Muscle layer of colon (tissue), 2 donors: ENCODE data around the gene VASH1.

ENCODE experiments used
- H3K27ac ChIP-seq: one replicate; pipeline ENCODE4 v1.7.0; 2013; ENCODE audit warnings: low read depth, mild to moderate bottlenecking, low read length, moderate library complexity
- H3K27me3 ChIP-seq, 2 donors: one replicate each; pipeline ENCODE4 v1.7.0; 2013; ENCODE audit warnings: low read length in 2 of 2, mild to moderate bottlenecking in 2 of 2; ENCODE audit not compliant: insufficient read depth in 2 of 2, control insufficient read depth in 1 of 2
- H3K36me3 ChIP-seq: one replicate; pipeline ENCODE4 v1.7.0; 2013; ENCODE audit warnings: mild to moderate bottlenecking, low read length; ENCODE audit not compliant: insufficient read depth
- H3K4me1 ChIP-seq: one replicate; pipeline ENCODE4 v1.7.0; 2013; ENCODE audit warnings: mild to moderate bottlenecking, low read length; ENCODE audit not compliant: insufficient read depth
- H3K4me3 ChIP-seq, 2 donors: one replicate each; pipeline ENCODE4 v1.7.0; 2013; ENCODE audit warnings: low read length in 2 of 2, low read depth in 1 of 2, mild to moderate bottlenecking in 1 of 2, moderate library complexity in 1 of 2
- H3K9ac ChIP-seq: one replicate; pipeline ENCODE4 v1.7.0; 2013; ENCODE audit warnings: low read length
- H3K9me3 ChIP-seq: one replicate; pipeline ENCODE4 v1.7.0; 2013; ENCODE audit warnings: mild to moderate bottlenecking, low read length
- donor health status: abdominal sarcoma.
- donor health status: Adenocarcinoma of cecum.

VASH1 gene

GRCh38 chr14:76753541-76754198 is 7.6 kb upstream of the VASH1 start:
- no peaks in the 10 kb centered on the region for H3K9me3 ChIP-seq
- H3K9ac ChIP-seq = no peak overlapping the region
- H3K4me1 ChIP-seq = no peaks in the 10 kb centered on the region
- H3K4me3 ChIP-seq = no peak overlapping the region
- H3K36me3 ChIP-seq = no peaks in the 10 kb centered on the region
- H3K27ac ChIP-seq = no peak overlapping the region
- H3K27me3 ChIP-seq = no peaks in the 10 kb centered on the region

DNA sequence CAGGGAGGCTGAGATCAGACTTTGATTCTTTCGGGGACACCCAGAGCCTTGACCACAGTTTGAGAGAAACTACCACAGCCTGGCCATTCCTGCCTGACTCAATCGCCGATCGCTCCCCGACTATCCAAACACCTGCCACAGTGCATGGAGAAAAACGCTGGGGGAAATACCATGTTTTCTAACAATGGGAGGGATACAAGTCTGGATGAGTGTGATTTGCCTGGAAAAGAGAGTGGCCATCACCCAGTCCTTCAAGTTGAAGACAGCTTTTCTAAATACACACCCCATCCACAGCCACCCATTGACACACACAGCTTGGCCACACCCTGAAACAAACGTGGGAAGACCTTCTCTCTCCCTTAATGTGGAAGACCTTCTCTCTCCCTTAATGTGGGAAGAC is 6.7 kb upstream of the VASH1 start:
- H3K27me3 ChIP-seq = no peaks in the 10 kb centered on the region
- no peaks in the 10 kb centered on the region for H3K4me1 ChIP-seq
- H3K27ac ChIP-seq = no peak overlapping the region
- H3K9ac ChIP-seq = no peak overlapping the region
- no peaks in the 10 kb centered on the region for H3K36me3 ChIP-seq
- no peaks in the 10 kb centered on the region for H3K9me3 ChIP-seq
- H3K4me3 ChIP-seq = no peak overlapping the region

DNA sequence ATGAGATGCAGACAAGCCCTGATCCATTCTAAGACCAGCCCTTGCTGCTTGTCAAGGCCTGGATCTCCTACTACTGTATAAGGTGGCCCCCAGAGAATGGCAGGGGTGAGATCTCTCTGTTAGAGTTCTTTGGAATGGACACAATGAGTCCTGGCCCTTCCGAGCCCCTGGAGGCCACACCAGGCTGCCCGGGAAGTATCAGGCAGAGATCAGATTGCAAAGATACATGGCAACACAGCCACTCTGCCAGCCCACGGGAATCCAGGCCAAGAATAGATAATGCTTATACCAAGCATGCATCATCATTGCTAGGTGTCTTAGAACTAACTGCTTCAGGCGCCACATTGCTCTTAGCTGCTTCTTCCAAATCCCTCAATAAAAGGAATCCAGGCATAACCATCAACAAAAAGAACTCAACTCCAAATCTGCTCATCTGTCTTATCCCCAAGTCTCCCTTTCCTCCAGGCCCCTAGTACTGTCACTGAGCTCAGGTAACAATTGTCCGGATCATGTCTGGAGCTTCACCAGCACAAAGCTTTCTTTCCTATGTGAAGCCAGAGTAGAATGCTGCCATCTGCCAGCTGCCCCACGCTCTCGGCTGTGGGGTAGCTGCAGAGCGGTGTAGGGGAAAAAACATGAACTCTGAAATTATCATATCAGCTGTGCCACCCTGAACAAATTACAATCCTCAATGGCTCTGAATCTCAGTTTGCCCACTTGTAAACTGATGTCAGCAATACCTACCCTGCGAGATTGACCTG is 5.5 kb upstream of the VASH1 start:
- Histone ChIP-seq H3K27me3 (no peaks in the 10 kb centered on the region), H3K9ac (no peak overlapping the region), H3K9me3 (no peaks in the 10 kb centered on the region), H3K27ac (no peak overlapping the region), H3K36me3 (no peaks in the 10 kb centered on the region), H3K4me3 (no peak overlapping the region), H3K4me1 (peaks cover 3% of the 10 kb centered on the region)

DNA sequence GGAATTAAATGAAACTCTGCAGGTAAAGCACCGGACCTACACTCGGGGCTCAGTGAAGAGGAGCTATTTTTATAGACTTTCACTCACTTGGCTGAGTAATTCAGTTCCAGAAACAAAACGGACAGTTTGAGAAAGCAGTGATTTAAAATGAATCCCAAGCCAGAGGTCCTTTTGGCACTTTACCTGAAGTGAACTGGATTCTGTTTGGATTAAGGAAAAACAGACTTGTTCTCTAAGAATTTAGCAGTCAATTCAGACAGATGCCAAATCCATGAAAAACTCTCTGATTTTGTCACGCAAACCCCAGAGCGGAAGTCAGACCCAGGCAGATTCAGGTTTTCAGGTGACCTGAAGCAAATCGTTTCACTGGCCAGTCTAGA is 4.9 kb upstream of the VASH1 start:
- Histone ChIP-seq H3K4me1 (peaks cover 5% of the 10 kb centered on the region), H3K27ac (no peak overlapping the region), H3K4me3 (no peak overlapping the region), H3K36me3 (no peaks in the 10 kb centered on the region), H3K9me3 (no peaks in the 10 kb centered on the region), H3K9ac (no peak overlapping the region), H3K27me3 (no peaks in the 10 kb centered on the region)

DNA sequence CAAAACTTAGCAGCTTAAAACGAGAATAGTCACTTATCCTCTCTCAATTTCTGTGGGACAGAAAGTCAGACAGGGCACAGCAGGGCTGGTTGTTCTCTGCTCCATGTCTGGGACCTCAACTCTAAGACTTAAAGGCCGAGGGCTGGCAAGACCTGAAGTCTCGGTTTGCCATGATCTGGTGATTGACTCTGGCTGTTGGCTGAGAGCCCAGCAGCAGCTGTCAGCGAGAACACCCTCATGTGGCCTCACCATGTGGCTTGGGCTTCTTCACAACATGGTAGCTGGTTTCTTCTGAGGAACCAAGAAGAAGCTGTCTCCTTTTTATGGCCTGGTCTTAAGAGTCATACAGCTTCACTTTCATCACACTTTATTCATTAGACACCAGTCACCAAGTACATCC is 1.7 kb upstream of the VASH1 start:
- peaks cover 12% of the 10 kb centered on the region for H3K4me1 ChIP-seq
- no peak overlapping the region for H3K9ac ChIP-seq
- no peak overlapping the region for H3K27ac ChIP-seq

DNA sequence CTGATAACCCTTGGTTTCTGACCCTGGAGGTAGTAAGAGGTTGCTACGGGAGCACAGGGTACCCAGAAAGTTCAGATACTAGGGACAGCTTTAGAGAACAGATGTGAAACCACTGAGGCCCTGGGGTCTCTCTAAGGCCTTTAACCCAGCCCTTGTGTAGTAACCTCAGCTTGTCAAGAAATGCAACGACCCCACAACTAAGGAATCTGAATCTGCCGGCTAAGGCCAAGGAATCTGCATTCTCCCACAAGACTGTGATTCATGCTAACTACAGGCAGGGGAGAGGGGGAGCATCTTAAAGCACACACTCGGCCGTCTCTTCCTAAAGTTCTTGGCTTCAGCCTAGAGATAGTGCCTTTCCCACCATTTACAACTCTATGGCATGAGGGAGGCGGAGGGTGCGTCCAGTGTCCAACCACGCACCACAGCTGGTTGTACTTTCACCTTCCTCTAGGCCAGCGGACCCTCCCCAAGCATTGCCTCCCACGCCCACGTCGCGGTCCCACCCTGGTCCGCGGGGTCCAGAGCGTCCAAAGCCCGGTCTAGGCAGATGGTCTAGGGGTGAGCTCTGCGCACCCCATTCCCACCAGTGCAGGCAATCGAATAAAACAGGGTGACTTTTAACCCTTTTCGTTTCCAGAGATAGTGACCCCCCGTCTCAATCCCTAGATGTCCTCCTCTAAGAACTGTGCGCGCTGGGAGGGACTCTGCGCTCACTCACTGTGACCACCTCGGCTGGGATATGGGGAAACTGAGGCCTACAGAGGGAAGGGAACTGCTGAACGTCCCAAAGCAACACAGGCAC is 735 bp upstream of the VASH1 start:
- Histone ChIP-seq H3K36me3 (no peaks in the 10 kb centered on the region), H3K9me3 (no peaks in the 10 kb centered on the region), H3K9ac (peak overlapping the region; percentile 12), H3K4me3 (peak overlapping the region; percentile 65 to 93), H3K4me1 (peaks cover 19% of the 10 kb centered on the region), H3K27ac (peak overlapping the region; percentile 21), H3K27me3 (no peaks in the 10 kb centered on the region)

More for the DNA sequence above, 1.7 kb upstream of the VASH1 start:
- Histone ChIP-seq H3K4me3 (no peak overlapping the region), H3K9me3 (no peaks in the 10 kb centered on the region), H3K27me3 (no peaks in the 10 kb centered on the region), H3K36me3 (no peaks in the 10 kb centered on the region)

- no peak overlapping the region for H3K27ac ChIP-seq
- no peak overlapping the region for H3K9ac ChIP-seq
- no peaks in the 10 kb centered on the region for H3K27me3 ChIP-seq
These were observed 717 bp downstream of the VASH1 start for GRCh38 chr14:76761960-76762410.

GRCh38 chr14:76762411-76763095 is 1.3 kb downstream of the VASH1 start:
- Histone ChIP-seq H3K36me3 (no peaks in the 10 kb centered on the region), H3K27me3 (no peaks in the 10 kb centered on the region), H3K4me3 (peak overlapping the region; percentile 65 to 93), H3K9ac (no peak overlapping the region), H3K27ac (no peak overlapping the region), H3K4me1 (peaks cover 19% of the 10 kb centered on the region), H3K9me3 (no peaks in the 10 kb centered on the region)

More at GRCh38 chr14:76761960-76762410, 717 bp downstream of the VASH1 start:
- peaks cover 19% of the 10 kb centered on the region for H3K4me1 ChIP-seq
- no peaks in the 10 kb centered on the region for H3K9me3 ChIP-seq
- H3K4me3 ChIP-seq = peak overlapping the region; percentile 65 to 93
- no peaks in the 10 kb centered on the region for H3K36me3 ChIP-seq

DNA sequence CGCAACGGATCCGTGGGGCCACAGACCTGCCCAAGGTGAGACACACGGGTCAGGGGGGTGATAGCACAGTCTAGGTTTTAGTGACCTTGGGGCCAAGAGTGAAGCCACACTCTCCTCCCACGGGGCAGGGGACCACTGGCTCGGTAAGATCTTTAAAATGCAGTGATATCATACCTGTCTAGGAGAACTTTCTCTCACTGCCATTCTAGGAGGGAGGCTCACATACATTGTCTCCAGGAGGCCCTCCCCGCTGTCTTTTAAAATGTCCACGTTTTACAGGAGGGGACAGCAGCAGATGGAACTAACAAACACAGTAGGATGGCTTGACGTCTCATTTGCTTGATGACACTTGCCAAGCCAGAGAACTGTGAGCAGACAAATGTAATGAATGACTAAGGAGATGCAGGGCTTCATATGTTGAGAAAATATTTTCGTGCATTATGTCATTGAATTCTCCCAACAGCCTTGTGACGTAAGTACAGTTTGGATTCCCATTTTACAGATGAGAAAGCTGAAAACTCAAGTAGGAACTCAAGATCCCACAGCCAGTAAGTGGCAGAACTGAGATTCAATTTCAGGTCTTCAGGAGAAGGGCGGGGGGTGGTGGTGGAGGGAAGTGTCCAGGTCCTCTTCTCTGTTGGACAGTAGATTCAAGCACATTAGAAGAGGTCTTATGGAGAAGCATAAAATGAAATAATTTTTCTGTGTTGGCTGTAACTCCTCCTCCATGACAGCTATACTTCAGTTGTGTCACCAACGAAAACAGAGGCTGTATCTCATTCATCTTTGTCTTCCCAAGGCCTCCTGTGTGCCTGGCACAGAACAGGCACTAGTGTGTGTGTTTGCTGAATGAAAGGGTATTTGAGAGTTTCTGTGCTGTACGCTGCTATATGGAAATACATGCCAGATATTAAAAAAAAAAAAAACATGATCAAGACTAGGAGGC is 2.1 kb downstream of the VASH1 start:
- no peaks in the 10 kb centered on the region for H3K27me3 ChIP-seq
- no peaks in the 10 kb centered on the region for H3K36me3 ChIP-seq
- no peak overlapping the region for H3K9ac ChIP-seq
- peak overlapping the region; percentile 11 to 65 for H3K4me3 ChIP-seq
- no peaks in the 10 kb centered on the region for H3K9me3 ChIP-seq
- H3K27ac ChIP-seq = no peak overlapping the region
- peaks cover 19% of the 10 kb centered on the region for H3K4me1 ChIP-seq

DNA sequence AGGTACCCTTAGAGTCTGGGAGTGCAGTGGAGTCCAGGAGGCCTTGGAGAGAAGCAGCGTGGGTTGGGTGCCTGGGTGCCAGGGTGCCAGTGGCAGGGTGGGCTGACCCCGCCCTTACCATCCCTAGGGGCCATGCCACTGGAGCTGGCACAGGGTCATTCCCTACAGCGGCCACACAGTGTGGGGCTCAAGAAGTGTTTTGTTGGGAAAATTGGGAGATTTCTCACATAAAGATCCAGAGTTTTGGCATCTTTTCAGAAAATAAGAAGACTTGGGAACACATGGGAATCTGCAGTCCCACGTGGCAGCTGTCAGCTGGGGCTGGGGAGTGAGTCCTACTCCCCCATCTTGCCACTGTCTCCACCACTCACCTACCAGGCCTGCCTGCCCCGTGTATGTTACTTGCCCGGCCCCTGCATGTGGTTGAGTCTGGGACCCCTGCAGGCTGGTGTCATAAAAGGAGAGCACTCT is 4.2 kb downstream of the VASH1 start:
- Histone ChIP-seq H3K9me3 (no peaks in the 10 kb centered on the region), H3K9ac (no peak overlapping the region), H3K27ac (no peak overlapping the region), H3K4me3 (no peak overlapping the region), H3K27me3 (no peaks in the 10 kb centered on the region), H3K36me3 (no peaks in the 10 kb centered on the region), H3K4me1 (peaks cover 19% of the 10 kb centered on the region)
